ENCODE results near the gene STXBP1. TPM values are rescaled to one million over a fixed set of nuclear protein-coding genes. Genes with fewer than 3 reads are reported as not detected.

Gene STXBP1
- total and polyA plus RNA-seq, 12 donors, result 14.4 to 59.2 (median 46.4) TPM

DNA sequence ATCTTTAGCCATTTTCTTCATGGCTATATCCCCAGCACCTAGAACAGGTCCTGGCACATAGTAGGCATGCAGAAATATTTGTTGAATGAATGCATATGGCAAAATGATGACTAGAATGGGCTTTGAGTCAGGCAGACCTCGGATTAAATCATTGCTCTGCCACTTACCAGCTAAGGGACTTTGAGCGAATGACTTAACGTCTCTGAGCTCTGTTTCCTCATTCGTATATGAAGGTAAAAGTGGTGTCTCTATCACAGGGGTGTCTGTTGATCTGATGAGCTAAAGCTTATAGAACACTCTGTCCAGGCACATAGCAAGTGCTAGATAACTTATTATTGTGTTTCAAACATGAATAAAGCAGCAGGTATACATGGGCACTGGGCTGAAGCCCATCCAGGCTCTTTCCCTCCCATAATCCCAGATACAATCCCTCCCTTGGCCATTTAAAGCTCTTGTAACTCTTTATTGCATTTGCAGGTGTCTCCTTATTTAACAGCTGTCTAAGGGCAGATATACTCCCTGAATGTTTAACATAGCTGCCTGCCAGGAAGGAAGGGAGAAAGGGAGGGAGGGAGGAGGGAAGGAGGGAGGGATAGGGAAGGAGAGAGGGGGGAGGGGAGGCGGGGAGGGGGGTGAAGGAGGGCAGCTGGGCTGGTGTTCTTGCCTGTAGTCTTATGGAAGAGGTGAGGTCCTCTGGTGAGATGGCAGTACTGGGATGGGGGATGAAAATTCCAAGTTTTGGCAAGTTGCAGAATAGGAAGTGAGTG is 23.2 kb upstream of the STXBP1 start:
- no peak for ATAC-seq
- Histone ChIP-seq H3K27ac (no peak overlapping the region), H3K36me3 (no peaks in the 10 kb centered on the region), H3K9me3 (no peaks in the 10 kb centered on the region), H3K4me1 (peaks cover 0 to 17% (median 3%) of the 10 kb centered on the region in 9 donors), H3K27me3 (no peaks in the 10 kb centered on the region), H3K4me3 (no peak overlapping the region)
- TF ChIP-seq, protein P1, sequence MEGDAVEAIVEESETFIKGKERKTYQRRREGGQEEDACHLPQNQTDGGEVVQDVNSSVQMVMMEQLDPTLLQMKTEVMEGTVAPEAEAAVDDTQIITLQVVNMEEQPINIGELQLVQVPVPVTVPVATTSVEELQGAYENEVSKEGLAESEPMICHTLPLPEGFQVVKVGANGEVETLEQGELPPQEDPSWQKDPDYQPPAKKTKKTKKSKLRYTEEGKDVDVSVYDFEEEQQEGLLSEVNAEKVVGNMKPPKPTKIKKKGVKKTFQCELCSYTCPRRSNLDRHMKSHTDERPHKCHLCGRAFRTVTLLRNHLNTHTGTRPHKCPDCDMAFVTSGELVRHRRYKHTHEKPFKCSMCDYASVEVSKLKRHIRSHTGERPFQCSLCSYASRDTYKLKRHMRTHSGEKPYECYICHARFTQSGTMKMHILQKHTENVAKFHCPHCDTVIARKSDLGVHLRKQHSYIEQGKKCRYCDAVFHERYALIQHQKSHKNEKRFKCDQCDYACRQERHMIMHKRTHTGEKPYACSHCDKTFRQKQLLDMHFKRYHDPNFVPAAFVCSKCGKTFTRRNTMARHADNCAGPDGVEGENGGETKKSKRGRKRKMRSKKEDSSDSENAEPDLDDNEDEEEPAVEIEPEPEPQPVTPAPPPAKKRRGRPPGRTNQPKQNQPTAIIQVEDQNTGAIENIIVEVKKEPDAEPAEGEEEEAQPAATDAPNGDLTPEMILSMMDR (IDR thresholded peaks at IDR 0.05), result no peak
- WGBS, 2 donors, result 61 to 64% methylated on average over 5 of the region's 5 CpGs
- no peak for DNase-seq
- intact Hi-C loops (cut with DNase I), result loop anchor here in 7 of 10 donors (2.0 to 10.0 kb wide), 6 partner anchors 62 to 384 kb away; partner anchors contain the start of gene CDK9 (in 1 of the 7)

- Histone ChIP-seq H3K27me3 (no peaks in the 10 kb centered on the region), H3K27ac (no peak overlapping the region), H3K4me3 (no peak overlapping the region), H3K9me3 (no peaks in the 10 kb centered on the region), H3K36me3 (no peaks in the 10 kb centered on the region), H3K4me1 (peaks cover 0 to 13% (median 3%) of the 10 kb centered on the region in 9 donors)
- TF ChIP-seq, protein P1 (IDR thresholded peaks at IDR 0.05), result peak; percentile 85 to 98 (median 94)
- DNase-seq, result peak; percentile 26 to 75
- intact Hi-C loops (cut with DNase I), result loop anchor here (1.0 to 10.0 kb wide), 15 partner anchors 52 to 385 kb away; partner anchors contain the start of gene CDK9 (in 1 of the 10)
- peak in 7 of 8 donors; percentile 48 to 70 (median 62) for ATAC-seq
- WGBS, 2 donors, result 5 to 8% methylated on average over 8 of the region's 8 CpGs
These were observed 22.1 kb upstream of the STXBP1 start for GRCh38 chr9:127589955-127590370.

DNA sequence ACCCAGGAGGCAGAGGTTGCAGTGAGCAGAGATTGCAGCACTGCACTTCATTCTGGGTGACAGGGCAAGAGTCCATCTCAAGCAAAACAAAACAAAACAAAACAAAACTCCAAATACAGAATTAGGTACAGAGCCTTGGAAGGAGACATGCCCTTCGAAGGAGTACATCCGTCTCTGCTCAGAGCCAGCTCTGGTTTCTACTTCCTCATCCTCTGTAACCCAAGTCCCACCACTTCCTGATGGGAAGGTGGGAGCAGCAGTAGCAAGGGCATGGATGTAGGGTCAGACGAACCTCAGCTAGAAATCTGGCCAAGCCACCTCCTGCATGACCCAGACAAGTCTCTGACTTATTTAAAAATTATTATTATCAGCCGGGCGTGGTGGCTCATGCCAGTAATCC is 16.5 kb upstream of the STXBP1 start:
- no peak for DNase-seq
- intact Hi-C loops (cut with DNase I), result loop anchor here in 2 of 10 donors (5.0 to 10.0 kb wide), 2 partner anchors 57 to 59 kb away; no protein-coding TSS in a partner anchor
- Histone ChIP-seq H3K4me1 (no peaks in the 10 kb centered on the region), H3K27ac (no peak overlapping the region), H3K27me3 (no peaks in the 10 kb centered on the region), H3K4me3 (no peak overlapping the region), H3K36me3 (no peaks in the 10 kb centered on the region), H3K9me3 (no peaks in the 10 kb centered on the region)
- WGBS, 2 donors, result 64 to 77% methylated on average over 5 of the region's 5 CpGs
- TF ChIP-seq, protein P1 (IDR thresholded peaks at IDR 0.05), result no peak
- no peak for ATAC-seq

DNA sequence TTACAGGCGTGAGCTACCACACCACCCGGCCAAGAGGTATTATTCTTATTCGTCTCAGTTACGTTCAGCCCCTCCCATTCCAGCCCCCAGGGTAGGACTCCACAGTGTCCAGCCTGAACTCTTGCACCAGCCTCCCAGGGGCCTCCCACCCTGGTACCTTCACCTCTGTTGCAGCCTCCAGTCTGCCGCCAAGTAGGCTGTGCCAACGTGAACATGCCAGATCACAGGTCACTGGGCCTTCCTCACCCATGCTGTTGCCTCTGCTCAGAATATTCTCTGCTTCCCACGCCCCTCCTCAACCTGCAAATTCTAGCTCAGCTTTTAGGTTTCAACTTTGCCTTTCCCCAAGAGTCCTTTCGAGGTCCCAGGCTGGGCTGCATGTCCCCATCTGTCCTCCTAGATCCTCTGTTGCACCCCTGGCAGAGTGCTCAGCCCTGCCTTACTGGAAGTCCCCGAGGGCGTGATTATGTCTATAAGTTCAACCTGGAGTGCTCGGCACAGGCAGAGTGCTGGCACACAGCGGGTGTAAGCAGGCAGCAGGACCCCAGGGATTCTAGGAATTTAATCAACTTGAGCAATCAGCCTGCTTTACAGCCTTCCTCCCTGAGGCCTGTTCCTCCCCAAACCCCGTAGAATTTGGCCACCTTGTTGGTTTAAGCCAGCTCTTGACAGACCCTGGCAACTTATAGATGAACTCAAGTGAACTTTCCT is 13.1 kb upstream of the STXBP1 start:
- no peak overlapping the region for H3K27ac ChIP-seq
- ATAC-seq, result no peak
- no peak for DNase-seq
- WGBS, 2 donors, result 73 to 75% methylated on average over 13 of the region's 13 CpGs
- H3K9me3 ChIP-seq, result no peaks in the 10 kb centered on the region
- intact Hi-C loops (cut with DNase I), result loop anchor here in 2 of 10 donors (5.0 to 10.0 kb wide), 2 partner anchors 53 to 56 kb away; no protein-coding TSS in a partner anchor
- no peaks in the 10 kb centered on the region for H3K27me3 ChIP-seq
- no peak overlapping the region for H3K4me3 ChIP-seq
- TF ChIP-seq, protein P1 (IDR thresholded peaks at IDR 0.05), result no peak
- no peaks in the 10 kb centered on the region for H3K4me1 ChIP-seq
- no peaks in the 10 kb centered on the region for H3K36me3 ChIP-seq

Data from heart right ventricle (tissue), 16 donors.